Spleen (tissue), 7 donors: Measurements from ENCODE around the gene NUP107.

Experiments used
- CTCF ChIP-seq, 11 experiments: fragments of 200-600 bp in 7 of 11; fragments of 450-650 bp in 4 of 11; sonication (generic) in 4 of 11; IDR thresholded peaks in 8 of 11; conservative IDR thresholded peaks in 3 of 11; 1 replicate in 7 of 11; 2 replicates in 4 of 11; pipeline versions ENCODE4 v1.4.0 to v1.8.0; 2016 to 2021; ENCODE audit warnings: antibody characterized with exemption in 11 of 11, inconsistent platforms in 4 of 11, mild to moderate bottlenecking in 1 of 11
- POLR2A ChIP-seq, 3 donors: fragments of 450-650 bp; IDR thresholded peaks; one replicate each; pipeline ENCODE4 v1.5.1; 2017; ENCODE audit warnings: antibody characterized with exemption in 3 of 3, mild to moderate bottlenecking in 1 of 3
- POLR2AphosphoS5 ChIP-seq, 3 donors: sonication (generic); formaldehyde crosslinking; IDR thresholded peaks; one replicate each; pipeline ENCODE4 v1.5.1; 2017; ENCODE audit warnings: antibody characterized with exemption in 3 of 3
- donor health status: DM: no; HTN: no; CAD: no; lungs with moderate emphysema.
- donor health status: DM: no; HTN: no; CAD: no.
- donor health status: DM: no; HTN: no; CAD: no.

GRCh38 chr12:68646484-68646883, 40.3 kb upstream of the NUP107 start:
- TF ChIP-seq CTCF (IDR thresholded peaks at IDR 0.05 in 8 of 11, conservative IDR thresholded peaks at IDR 0.05 in 3 of 11) (no peak), POLR2A (IDR thresholded peaks at IDR 0.05) (no peak), POLR2AphosphoS5 (IDR thresholded peaks at IDR 0.05) (no peak)
